ENCODE results near the gene ACAD10.

ACAD10 gene

GRCh38 chr12:111792856-111793235, 107.0 kb downstream of the ACAD10 start:
- TF ChIP-seq CTCF (IDR thresholded peaks at IDR 0.05; ENCODE audit: insufficient read depth, low read depth, low read length, missing control alignments): no peak

GRCh38 chr12:111798182-111798581, 112.3 kb downstream of the ACAD10 start:
- H3K4me3 ChIP-seq (ENCODE audit: low read length): no peak overlapping the region
- DNase-seq (ENCODE audit: low read depth): no peak
- TF ChIP-seq CTCF (IDR thresholded peaks at IDR 0.05; ENCODE audit: insufficient read depth, low read depth, low read length, missing control alignments): no peak

More at GRCh38 chr12:111792856-111793235, 107.0 kb downstream of the ACAD10 start:
- no peak for DNase-seq (ENCODE audit: low read depth)
- no peak overlapping the region for H3K4me3 ChIP-seq (ENCODE audit: low read length)

- TF ChIP-seq CTCF (IDR thresholded peaks at IDR 0.05; ENCODE audit: insufficient read depth, low read depth, low read length, missing control alignments): no peak
- DNase-seq (ENCODE audit: low read depth): no peak
- no peak overlapping the region for H3K4me3 ChIP-seq (ENCODE audit: low read length)
Observed at GRCh38 chr12:111799758-111800157, 113.9 kb downstream of the ACAD10 start.

- no peak for TF ChIP-seq CTCF (IDR thresholded peaks at IDR 0.05; ENCODE audit: insufficient read depth, low read depth, low read length, missing control alignments)
Observed at GRCh38 chr12:111803038-111803626, 117.3 kb downstream of the ACAD10 start.

GRCh38 chr12:111803851-111804250, 118.0 kb downstream of the ACAD10 start:
- TF ChIP-seq CTCF (IDR thresholded peaks at IDR 0.05; ENCODE audit: insufficient read depth, low read depth, low read length, missing control alignments): no peak
- H3K4me3 ChIP-seq (ENCODE audit: low read length): no peak overlapping the region
- no peak for DNase-seq (ENCODE audit: low read depth)

More at GRCh38 chr12:111803038-111803626, 117.3 kb downstream of the ACAD10 start:
- H3K4me3 ChIP-seq (ENCODE audit: low read length): no peak overlapping the region
- no peak for DNase-seq (ENCODE audit: low read depth)

GRCh38 chr12:111806304-111806703, 120.5 kb downstream of the ACAD10 start:
- no peak overlapping the region for H3K4me3 ChIP-seq (ENCODE audit: low read length)
- DNase-seq (ENCODE audit: low read depth): no peak
- TF ChIP-seq CTCF (IDR thresholded peaks at IDR 0.05; ENCODE audit: insufficient read depth, low read depth, low read length, missing control alignments): no peak

All from epithelial cell of esophagus (primary cell).